Endodermal cell (in vitro differentiated cells): Measurements from ENCODE around the gene MUTYH. TPM values are rescaled to one million over a fixed set of nuclear protein-coding genes. Genes with fewer than 3 reads are reported as not detected.
A peak's percentile ranks its signal among the peaks of the same experiment; 100 is the strongest.

Source experiments
- DNase-seq: peaks from one replicate; pipeline ENCODE4 v3.0.0-alpha.2; 2017
- H3K27ac ChIP-seq: 2 replicates; pipeline ENCODE4 v1.5.1; 2013; ENCODE audit warnings: mild to moderate bottlenecking, low read depth, low read length, moderate library complexity
- H3K27me3 ChIP-seq: 2 replicates; pipeline ENCODE4 v1.6.1; 2013; ENCODE audit warnings: mild to moderate bottlenecking, low read length, moderate library complexity; ENCODE audit not compliant: insufficient read depth, control insufficient read depth, poor library complexity, severe bottlenecking
- H3K36me3 ChIP-seq: 2 replicates; pipeline ENCODE4 v1.7.0; 2013; ENCODE audit warnings: mild to moderate bottlenecking, low read length, moderate library complexity; ENCODE audit not compliant: control insufficient read depth, insufficient read depth
- H3K4me1 ChIP-seq: one replicate; pipeline ENCODE4 v1.7.0; 2013; ENCODE audit warnings: low read length; ENCODE audit not compliant: control insufficient read depth, insufficient read depth
- H3K4me3 ChIP-seq: 2 replicates; pipeline ENCODE4 v1.5.1; 2013; ENCODE audit warnings: mild to moderate bottlenecking, low read length, moderate library complexity
- H3K9ac ChIP-seq: 2 replicates; pipeline ENCODE4 v1.6.1; 2013; ENCODE audit warnings: mild to moderate bottlenecking, low read length, moderate library complexity; ENCODE audit not compliant: poor library complexity, severe bottlenecking; ENCODE audit errors: extremely low read depth
- H3K9me3 ChIP-seq: 2 replicates; pipeline ENCODE4 v1.6.1; 2013; ENCODE audit warnings: mild to moderate bottlenecking, low read length, moderate library complexity; ENCODE audit not compliant: control insufficient read depth
- H3K27ac Mint-ChIP-seq: 2 replicates; pipeline ENCODE4 v1.8.0; 2020; ENCODE audit warnings: mixed read lengths
- H3K27me3 Mint-ChIP-seq: 2 replicates; pipeline ENCODE4 v1.8.0; 2021; ENCODE audit warnings: mild to moderate bottlenecking, mixed read lengths; ENCODE audit not compliant: insufficient read depth
- H3K36me3 Mint-ChIP-seq: 2 replicates; pipeline ENCODE4 v1.8.0; 2020; ENCODE audit warnings: low read depth, mixed read lengths
- H3K4me1 Mint-ChIP-seq: 2 replicates; pipeline ENCODE4 v1.8.0; 2020; ENCODE audit warnings: mixed read lengths
- H3K4me3 Mint-ChIP-seq: 2 replicates; pipeline ENCODE4 v1.8.0; 2020; ENCODE audit warnings: mild to moderate bottlenecking, moderate library complexity, mixed read lengths
- H3K9me3 Mint-ChIP-seq: 2 replicates; pipeline ENCODE4 v1.8.0; 2020; ENCODE audit warnings: mild to moderate bottlenecking, mixed read lengths
- WGBS, 2 experiments: methylation state at CpG; one replicate each; pipeline versions ENCODE4 v1.1.5 to v1.1.7; 2013; ENCODE audit warnings: missing lambda C conversion rate in 2 of 2, mixed read lengths in 1 of 2; ENCODE audit not compliant: insufficient coverage in 1 of 2, insufficient read length in 1 of 2; 5-methylcytosine and 5-hydroxymethylcytosine counted together
- total RNA-seq, 2 donors: library from RNA; stranded (reverse); fragmentation: NEBNext Ultra II Directional in 1 of 2; extraction: Animal tissue kit (Norgen Biotek cat#: 25700) in 1 of 2; gene quantifications; 2 replicates in 1 of 2; 3 replicates in 1 of 2; pipeline ENCODE4 v1.2.1, GENCODE V29; 2021
- TF ChIP-seq, protein P1 (sequence below): fragments of 200-600 bp; sonication (generic); conservative IDR thresholded peaks from 2 replicates; pipeline ENCODE4 v1.5.0; 2021; ENCODE audit warnings: antibody characterized with exemption, mild to moderate bottlenecking

MUTYH gene
- total RNA-seq, 2 donors from 2014 or later: 60.5 to 60.9 TPM

DNA sequence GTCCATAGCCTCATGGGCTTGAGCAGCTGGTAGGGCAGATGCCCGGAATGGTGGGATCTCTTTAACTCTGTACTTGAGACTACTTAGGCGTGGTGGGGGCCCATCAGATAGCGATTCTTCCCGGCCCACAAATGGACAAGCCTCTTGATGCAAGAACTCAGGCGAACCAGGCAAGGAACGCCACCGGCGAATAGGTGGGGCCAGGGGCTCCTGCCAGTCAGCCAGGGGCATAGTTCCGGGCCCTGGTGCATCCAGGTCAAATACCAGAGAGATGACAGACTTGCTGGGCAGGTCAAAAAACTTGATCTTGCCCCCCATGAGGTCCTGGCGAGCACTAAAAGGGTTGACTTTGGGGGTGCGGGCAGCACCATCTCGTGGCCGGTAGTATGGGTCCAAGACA lies 4.8 kb upstream of the MUTYH start:
- peaks cover 2% of the 10 kb centered on the region for H3K4me1 ChIP-seq

DNA sequence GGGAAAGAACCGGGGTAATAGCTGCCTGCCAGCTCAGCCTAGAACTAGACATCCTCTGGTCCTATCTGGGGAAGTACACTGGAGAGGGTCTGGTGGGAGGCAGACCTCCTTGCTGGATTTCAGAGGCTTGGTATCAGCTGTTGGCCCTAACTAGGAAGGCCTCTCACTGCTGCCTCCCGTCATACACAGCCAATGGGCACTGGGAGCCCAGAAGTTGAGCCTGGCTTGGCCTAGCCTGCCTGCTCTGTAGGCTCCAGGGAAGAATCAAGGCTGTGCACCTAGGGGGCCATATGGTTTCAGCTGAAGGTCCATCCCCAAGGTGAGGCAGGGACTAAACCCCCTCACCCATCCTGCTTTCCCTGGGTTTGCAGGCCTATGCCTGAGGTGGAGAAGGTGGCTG lies 4.3 kb upstream of the MUTYH start:
- WGBS, 2 experiments: 97 to 100% methylated on average over 1 to 2 of the region's 2 CpGs
- Mint-ChIP-seq H3K4me3 (no peak overlapping the region), H3K9me3 (no peaks in the 10 kb centered on the region), H3K4me1 (peaks cover 8% of the 10 kb centered on the region), H3K27me3 (no peaks in the 10 kb centered on the region), H3K36me3 (peaks cover 32% of the 10 kb centered on the region), H3K27ac (no peak overlapping the region)
- H3K27me3 ChIP-seq: no peaks in the 10 kb centered on the region
- no peak overlapping the region for H3K27ac ChIP-seq
- H3K4me1 ChIP-seq: peaks cover 2% of the 10 kb centered on the region
- peaks cover 38% of the 10 kb centered on the region for H3K36me3 ChIP-seq
- DNase-seq: no peak
- TF ChIP-seq, protein P1, sequence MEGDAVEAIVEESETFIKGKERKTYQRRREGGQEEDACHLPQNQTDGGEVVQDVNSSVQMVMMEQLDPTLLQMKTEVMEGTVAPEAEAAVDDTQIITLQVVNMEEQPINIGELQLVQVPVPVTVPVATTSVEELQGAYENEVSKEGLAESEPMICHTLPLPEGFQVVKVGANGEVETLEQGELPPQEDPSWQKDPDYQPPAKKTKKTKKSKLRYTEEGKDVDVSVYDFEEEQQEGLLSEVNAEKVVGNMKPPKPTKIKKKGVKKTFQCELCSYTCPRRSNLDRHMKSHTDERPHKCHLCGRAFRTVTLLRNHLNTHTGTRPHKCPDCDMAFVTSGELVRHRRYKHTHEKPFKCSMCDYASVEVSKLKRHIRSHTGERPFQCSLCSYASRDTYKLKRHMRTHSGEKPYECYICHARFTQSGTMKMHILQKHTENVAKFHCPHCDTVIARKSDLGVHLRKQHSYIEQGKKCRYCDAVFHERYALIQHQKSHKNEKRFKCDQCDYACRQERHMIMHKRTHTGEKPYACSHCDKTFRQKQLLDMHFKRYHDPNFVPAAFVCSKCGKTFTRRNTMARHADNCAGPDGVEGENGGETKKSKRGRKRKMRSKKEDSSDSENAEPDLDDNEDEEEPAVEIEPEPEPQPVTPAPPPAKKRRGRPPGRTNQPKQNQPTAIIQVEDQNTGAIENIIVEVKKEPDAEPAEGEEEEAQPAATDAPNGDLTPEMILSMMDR: no peak
- no peak overlapping the region for H3K4me3 ChIP-seq
- H3K9ac ChIP-seq: no peak overlapping the region
- no peaks in the 10 kb centered on the region for H3K9me3 ChIP-seq

More for the DNA sequence above, 4.8 kb upstream of the MUTYH start:
- Histone ChIP-seq H3K9ac (no peak overlapping the region), H3K27ac (no peak overlapping the region), H3K4me3 (no peak overlapping the region), H3K36me3 (peaks cover 38% of the 10 kb centered on the region), H3K9me3 (no peaks in the 10 kb centered on the region), H3K27me3 (no peaks in the 10 kb centered on the region)
- TF ChIP-seq, protein P1: no peak
- H3K27ac Mint-ChIP-seq: no peak overlapping the region
- H3K4me1 Mint-ChIP-seq: peaks cover 8% of the 10 kb centered on the region
- peaks cover 32% of the 10 kb centered on the region for H3K36me3 Mint-ChIP-seq
- no peak overlapping the region for H3K4me3 Mint-ChIP-seq
- no peaks in the 10 kb centered on the region for H3K9me3 Mint-ChIP-seq
- no peaks in the 10 kb centered on the region for H3K27me3 Mint-ChIP-seq
- no peak for DNase-seq
- 97 to 98% methylated on average over 11 to 13 of the region's 13 CpGs for WGBS, 2 experiments

DNA sequence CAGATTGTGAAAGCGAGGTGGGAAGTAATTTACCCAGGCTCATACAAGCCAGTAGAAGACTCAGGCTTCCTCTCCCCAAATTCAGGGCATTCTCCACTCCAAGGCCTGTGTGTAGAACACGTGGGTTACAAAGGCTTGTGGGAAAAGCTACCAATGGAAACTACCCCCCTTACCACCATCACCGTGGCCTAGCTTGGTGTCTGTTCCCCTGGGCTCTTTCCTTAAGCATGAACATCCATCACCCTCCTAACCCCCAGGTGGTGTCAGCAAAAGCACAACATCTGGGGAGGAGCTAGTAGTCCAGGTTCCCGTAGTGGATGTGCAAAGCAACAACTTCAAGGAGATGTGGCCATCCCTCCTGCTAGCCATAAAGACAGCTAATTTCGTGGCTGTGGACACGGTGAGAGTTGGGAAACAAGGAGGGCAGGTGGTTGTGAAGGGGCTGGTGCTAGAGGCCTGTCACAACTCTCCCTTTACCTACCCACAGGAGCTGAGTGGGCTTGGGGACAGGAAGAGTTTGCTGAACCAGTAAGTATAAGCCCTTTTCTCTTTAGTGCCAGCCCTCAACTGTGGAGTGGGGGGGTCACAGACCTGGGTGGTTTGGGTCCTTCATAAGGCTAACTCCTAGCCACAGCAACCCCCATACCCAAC lies 701 bp upstream of the MUTYH start:
- TF ChIP-seq, protein P1: no peak
- Mint-ChIP-seq H3K27ac (peak overlapping the region; percentile 99), H3K4me1 (peaks cover 19% of the 10 kb centered on the region), H3K4me3 (peak overlapping the region; percentile 96), H3K9me3 (peaks cover 2% of the 10 kb centered on the region), H3K27me3 (no peaks in the 10 kb centered on the region), H3K36me3 (peaks cover 41% of the 10 kb centered on the region)
- Histone ChIP-seq H3K4me3 (peak overlapping the region; percentile 92), H3K9ac (peak overlapping the region; percentile 75), H3K27me3 (no peaks in the 10 kb centered on the region), H3K4me1 (peaks cover 6% of the 10 kb centered on the region), H3K27ac (no peak overlapping the region), H3K9me3 (peaks cover 10% of the 10 kb centered on the region), H3K36me3 (peaks cover 47% of the 10 kb centered on the region)
- no peak for DNase-seq
- WGBS, 2 experiments: 54% methylated on average over 6 of the region's 6 CpGs; no CpG with 5 or more reads in 1 of the 2 experiments
